Testis (tissue), 3 donors: Measurements from ENCODE around the gene ADAMTS18. TPM values are rescaled to one million over a fixed set of nuclear protein-coding genes. Genes with fewer than 3 reads are reported as not detected.

Experiments
- DNase-seq: peaks from one replicate; pipeline ENCODE4 v3.0.0-alpha.2; 2019
- H3K27ac ChIP-seq, 2 donors: fragments of 200-600 bp; sonication (generic); one replicate each; pipeline ENCODE4 v1.5.1; 2019
- H3K27me3 ChIP-seq: fragments of 200-600 bp; sonication (generic); one replicate; pipeline ENCODE4 v1.5.1; 2019
- H3K36me3 ChIP-seq: fragments of 200-600 bp; sonication (generic); one replicate; pipeline ENCODE4 v1.5.1; 2017; ENCODE audit warnings: low read depth; ENCODE audit errors: missing control alignments
- H3K4me1 ChIP-seq: fragments of 200-600 bp; sonication (generic); one replicate; pipeline ENCODE4 v1.5.1; 2019
- H3K4me3 ChIP-seq, 2 donors: fragments of 200-600 bp; sonication (generic); one replicate each; pipeline ENCODE4 v1.5.1; 2017 to 2019
- H3K9me3 ChIP-seq: fragments of 200-600 bp; sonication (generic); one replicate; pipeline ENCODE4 v1.5.1; 2017
- CTCF ChIP-seq, 3 experiments: fragments of 450-650 bp in 2 of 3; fragments of 200-600 bp in 1 of 3; sonication (generic) in 1 of 3; IDR thresholded peaks; one replicate each; pipeline ENCODE4 v1.5.1; 2016 to 2019; ENCODE audit warnings: antibody characterized with exemption in 3 of 3, mild to moderate bottlenecking in 2 of 3, moderate library complexity in 1 of 3
- POLR2A ChIP-seq: fragments of 450-650 bp; IDR thresholded peaks from one replicate; pipeline ENCODE4 v1.6.1; 2017; ENCODE audit warnings: antibody characterized with exemption, mild to moderate bottlenecking, moderate library complexity
- WGBS, 2 donors: methylation state at CpG; one replicate each; pipeline ENCODE4 v1.1.5; 2018; 5-methylcytosine and 5-hydroxymethylcytosine counted together
- intact Hi-C: fragments of 100-400 bp; cut with DNase I; formaldehyde crosslinking; loops from one replicate; pipeline ENCODE4 v1.15.1; 2023; ENCODE audit warnings: low total_unique reads
- polyA plus RNA-seq: library from polyadenylated mRNA; stranded (reverse); fragments of 350-450 nt; fragmentation: Illumina TruSeq; extraction: RNeasy Lipid Tissue Mini Kit (QIAGEN cat#74804); gene quantifications from one replicate; pipeline ENCODE4 v1.2.3, GENCODE V29; 2014; ENCODE audit warnings: low read depth, low replicate concordance; ENCODE audit not compliant: insufficient read depth
- total RNA-seq, 2 donors: library from RNA; depleted of rRNA; stranded (reverse); fragments of >200 nt; gene quantifications; one replicate each; pipeline ENCODE4 v1.2.3, GENCODE V29; 2016

ADAMTS18 gene
- total and polyA plus RNA-seq, 3 donors from 2014 or later = 0.65 to 3.4 (median 1.1) TPM

- TF ChIP-seq POLR2A (no peak), CTCF (IDR thresholded peaks at IDR 0.05) (no peak)
- H3K4me1 ChIP-seq = no peaks in the 10 kb centered on the region
Measured at GRCh38 chr16:77406680-77407079, 28.2 kb downstream of the ADAMTS18 start.

GRCh38 chr16:77404775-77405174 is 30.1 kb downstream of the ADAMTS18 start:
- intact Hi-C loops = no loop called here
- Histone ChIP-seq H3K9me3 (no peaks in the 10 kb centered on the region), H3K4me1 (no peaks in the 10 kb centered on the region), H3K27ac (no peak overlapping the region), H3K4me3 (no peak overlapping the region), H3K36me3 (no peaks in the 10 kb centered on the region), H3K27me3 (no peaks in the 10 kb centered on the region)
- DNase-seq = no peak
- no peak for TF ChIP-seq POLR2A
- no peak for TF ChIP-seq CTCF (IDR thresholded peaks at IDR 0.05)
- 50 to 60% methylated on average over 1 of the region's 1 CpG for WGBS, 2 donors

More at GRCh38 chr16:77406680-77407079, 28.2 kb downstream of the ADAMTS18 start:
- no peaks in the 10 kb centered on the region for H3K27me3 ChIP-seq
- no peaks in the 10 kb centered on the region for H3K9me3 ChIP-seq
- no peaks in the 10 kb centered on the region for H3K36me3 ChIP-seq
- no peak for DNase-seq
- no peak overlapping the region for H3K4me3 ChIP-seq
- intact Hi-C loops = no loop called here
- WGBS, 2 donors = 78 to 90% methylated on average over 1 of the region's 1 CpG
- no peak overlapping the region for H3K27ac ChIP-seq

GRCh38 chr16:77403732-77404131 is 31.1 kb downstream of the ADAMTS18 start:
- intact Hi-C loops = no loop called here
- Histone ChIP-seq H3K4me3 (no peak overlapping the region), H3K4me1 (no peaks in the 10 kb centered on the region), H3K27ac (no peak overlapping the region), H3K36me3 (no peaks in the 10 kb centered on the region), H3K27me3 (no peaks in the 10 kb centered on the region), H3K9me3 (no peaks in the 10 kb centered on the region)
- no peak for TF ChIP-seq CTCF (IDR thresholded peaks at IDR 0.05)
- TF ChIP-seq POLR2A = no peak
- DNase-seq = no peak
- WGBS, 2 donors = 32 to 52% methylated on average over 2 of the region's 2 CpGs

- intact Hi-C loops = no loop called here
- Histone ChIP-seq H3K27me3 (no peaks in the 10 kb centered on the region), H3K27ac (no peak overlapping the region), H3K4me3 (no peak overlapping the region), H3K36me3 (no peaks in the 10 kb centered on the region), H3K9me3 (no peaks in the 10 kb centered on the region), H3K4me1 (no peaks in the 10 kb centered on the region)
- no peak for DNase-seq
- WGBS, 2 donors = 68 to 78% methylated on average over 2 of the region's 2 CpGs
- TF ChIP-seq POLR2A (no peak), CTCF (IDR thresholded peaks at IDR 0.05) (no peak)
Measured at GRCh38 chr16:77402672-77403071, 32.2 kb downstream of the ADAMTS18 start.

GRCh38 chr16:77402118-77402517 is 32.7 kb downstream of the ADAMTS18 start:
- no peaks in the 10 kb centered on the region for H3K36me3 ChIP-seq
- no peak for TF ChIP-seq POLR2A
- TF ChIP-seq CTCF (IDR thresholded peaks at IDR 0.05) = no peak
- WGBS, 2 donors = 81 to 82% methylated on average over 6 of the region's 6 CpGs
- intact Hi-C loops = no loop called here
- no peaks in the 10 kb centered on the region for H3K4me1 ChIP-seq
- no peak overlapping the region for H3K4me3 ChIP-seq
- no peaks in the 10 kb centered on the region for H3K27me3 ChIP-seq
- no peak overlapping the region for H3K27ac ChIP-seq
- no peak for DNase-seq
- no peaks in the 10 kb centered on the region for H3K9me3 ChIP-seq
